GM12891 (cell line): ENCODE results near the gene TRIO.

Source experiments
- POLR2A ChIP-seq: IDR thresholded peaks from 2 replicates; pipeline ENCODE4 v1.6.1; 2011; ENCODE audit warnings: low read depth, low read length, control low read depth
- POLR2AphosphoS5 ChIP-seq: IDR thresholded peaks from 2 replicates; pipeline ENCODE4 v1.6.1; 2011; ENCODE audit warnings: low read depth, low read length, control low read depth
- TAF1 ChIP-seq: IDR thresholded peaks from 2 replicates; pipeline ENCODE4 v1.6.1; 2011; ENCODE audit warnings: low read depth, low read length, control low read depth

- TF ChIP-seq TAF1: no peak
- TF ChIP-seq POLR2A: no peak
- TF ChIP-seq POLR2AphosphoS5: no peak
Measured at GRCh38 chr5:14355391-14355790, 212.2 kb downstream of the TRIO start.
